AML-193 (cell line): ENCODE measurements around the gene BBS9.
"Not testable (repeated sequence)": the region's sequence is repeated elsewhere in the genome, so short reads cannot be mapped to it uniquely, and the experiment has no call there.

Source experiments
- DNase-seq, 2 experiments: peaks; one replicate each; lab custom pipeline; 2025; lab: John Stamatoyannopoulos, UW

Gene BBS9

GRCh38 chr7:33195264-33195663 lies 65.9 kb downstream of the BBS9 start:
- peak; percentile 23 to 56 for DNase-seq

- no peak for DNase-seq
Measured at GRCh38 chr7:33196221-33196620, 66.9 kb downstream of the BBS9 start.

GRCh38 chr7:33200282-33200681 lies 70.9 kb downstream of the BBS9 start:
- no peak for DNase-seq

- no peak for DNase-seq
Measured at GRCh38 chr7:33201821-33202220, 72.5 kb downstream of the BBS9 start.

- DNase-seq: no peak
Measured at GRCh38 chr7:33210958-33211357, 81.6 kb downstream of the BBS9 start.

GRCh38 chr7:33212144-33212543 lies 82.8 kb downstream of the BBS9 start:
- DNase-seq: no peak

GRCh38 chr7:33215992-33216391 lies 86.6 kb downstream of the BBS9 start:
- peak in 1 of 2 experiments; percentile 3 for DNase-seq

GRCh38 chr7:33217595-33217994 lies 88.2 kb downstream of the BBS9 start:
- no peak for DNase-seq

GRCh38 chr7:33218841-33219535 lies 89.6 kb downstream of the BBS9 start:
- DNase-seq: not testable (repeated sequence)

- no peak for DNase-seq
Measured at GRCh38 chr7:33220231-33220630, 90.9 kb downstream of the BBS9 start.

- no peak for DNase-seq
Measured at GRCh38 chr7:33221390-33221789, 92.0 kb downstream of the BBS9 start.

- no peak for DNase-seq
Measured at GRCh38 chr7:33232632-33233145, 103.3 kb downstream of the BBS9 start.

- DNase-seq: no peak
Measured at GRCh38 chr7:33233659-33234058, 104.3 kb downstream of the BBS9 start.

- DNase-seq: no peak
Measured at GRCh38 chr7:33237036-33237435, 107.7 kb downstream of the BBS9 start.

- DNase-seq: peak; percentile 26 to 39
Measured at GRCh38 chr7:33243319-33243881, 114.0 kb downstream of the BBS9 start.

GRCh38 chr7:33248671-33249070 lies 119.3 kb downstream of the BBS9 start:
- no peak for DNase-seq

GRCh38 chr7:33250421-33250871 lies 121.1 kb downstream of the BBS9 start:
- DNase-seq: no peak

GRCh38 chr7:33251301-33251700 lies 121.9 kb downstream of the BBS9 start:
- no peak for DNase-seq

- no peak for DNase-seq
Measured at GRCh38 chr7:33258491-33258951, 129.2 kb downstream of the BBS9 start.

GRCh38 chr7:33261585-33261984 lies 132.2 kb downstream of the BBS9 start:
- DNase-seq: no peak

- DNase-seq: no peak
Measured at GRCh38 chr7:33262476-33262875, 133.1 kb downstream of the BBS9 start.

GRCh38 chr7:33271839-33272371 lies 142.5 kb downstream of the BBS9 start:
- DNase-seq: not testable (repeated sequence)

GRCh38 chr7:33273356-33273755 lies 144.0 kb downstream of the BBS9 start:
- DNase-seq: no peak
